CD14-positive monocyte (primary cell): ENCODE results near the gene UNC5A. TPM values are rescaled to one million over a fixed set of nuclear protein-coding genes. Genes with fewer than 3 reads are reported as not detected.

Experiments
- DNase-seq, 3 donors: peaks; one replicate each; pipeline ENCODE4 v3.0.0-alpha.2; 2011 to 2022
- H2AFZ ChIP-seq: 2 replicates; pipeline ENCODE4 v1.6.0; 2012; ENCODE audit warnings: mild to moderate bottlenecking, low read depth, low read length, inconsistent platforms; ENCODE audit not compliant: insufficient read depth, poor library complexity, severe bottlenecking
- H3K27ac ChIP-seq, 2 donors: 1 replicate in 1 of 2; 2 replicates in 1 of 2; pipeline ENCODE4 v1.5.1; 2012 to 2013; ENCODE audit warnings: low read length in 2 of 2, control low read depth in 1 of 2, inconsistent platforms in 1 of 2, low read depth in 1 of 2, mild to moderate bottlenecking in 1 of 2
- H3K27me3 ChIP-seq, 2 donors: one replicate each; pipeline versions ENCODE4 v1.6.0 to v1.6.1; 2011 to 2013; ENCODE audit warnings: low read length in 2 of 2; ENCODE audit not compliant: control insufficient read depth in 2 of 2, insufficient read depth in 2 of 2
- H3K36me3 ChIP-seq, 2 donors: replicated peaks in 1 of 2; 1 replicate in 1 of 2; 2 replicates in 1 of 2; pipeline versions ENCODE4 v1.5.1 to v1.6.1; 2012 to 2013; ENCODE audit warnings: low read length in 2 of 2, control low read depth in 1 of 2, inconsistent platforms in 1 of 2, mild to moderate bottlenecking in 1 of 2; ENCODE audit not compliant: insufficient read depth in 2 of 2, control insufficient read depth in 1 of 2
- H3K4me1 ChIP-seq, 2 donors: 1 replicate in 1 of 2; 2 replicates in 1 of 2; pipeline versions ENCODE4 v1.5.1 to v1.6.1; 2012 to 2013; ENCODE audit warnings: low read length in 2 of 2, control low read depth in 1 of 2, inconsistent platforms in 1 of 2, mild to moderate bottlenecking in 1 of 2, moderate library complexity in 1 of 2; ENCODE audit not compliant: insufficient read depth in 2 of 2, control insufficient read depth in 1 of 2
- H3K4me2 ChIP-seq: replicated peaks from 2 replicates; pipeline ENCODE3; 2012; ENCODE audit warnings: low read length, moderate library complexity, mild to moderate bottlenecking; ENCODE audit not compliant: poor library complexity, severe bottlenecking; ENCODE audit errors: extremely low read depth
- H3K4me3 ChIP-seq, 3 experiments: fragments of 200-600 bp in 1 of 3; sonication (generic) in 1 of 3; replicated peaks in 1 of 3; 1 replicate in 2 of 3; 2 replicates in 1 of 3; pipeline ENCODE4 v1.5.1; 2011 to 2013; ENCODE audit warnings: low read length in 3 of 3, mild to moderate bottlenecking in 3 of 3, control low read depth in 2 of 3, low read depth in 2 of 3, inconsistent platforms in 1 of 3, moderate library complexity in 1 of 3
- H3K79me2 ChIP-seq: 2 replicates; pipeline ENCODE4 v1.6.0; 2012; ENCODE audit warnings: mild to moderate bottlenecking, control low read depth, inconsistent platforms, low read length, moderate library complexity; ENCODE audit not compliant: insufficient read depth
- H3K9ac ChIP-seq: 2 replicates; pipeline ENCODE4 v1.6.0; 2017; ENCODE audit warnings: low read length, mild to moderate bottlenecking; ENCODE audit not compliant: insufficient read depth, poor library complexity, severe bottlenecking
- H3K9me3 ChIP-seq, 2 donors: replicated peaks in 1 of 2; 1 replicate in 1 of 2; 2 replicates in 1 of 2; pipeline versions ENCODE4 v1.5.1 to v1.6.1; 2012 to 2013; ENCODE audit warnings: low read length in 2 of 2, control low read depth in 1 of 2; ENCODE audit not compliant: control insufficient read depth in 1 of 2, insufficient read depth in 1 of 2
- H4K20me1 ChIP-seq: 2 replicates; pipeline ENCODE4 v1.6.0; 2012; ENCODE audit warnings: mild to moderate bottlenecking, low read length, control low read depth, moderate library complexity; ENCODE audit not compliant: insufficient read depth
- H3K27ac Mint-ChIP-seq, 7 donors: one replicate each; pipeline ENCODE4 v1.8.0; 2020; ENCODE audit warnings: mild to moderate bottlenecking in 7 of 7, mixed read lengths in 7 of 7, moderate library complexity in 6 of 7, inconsistent platforms in 2 of 7
- H3K27me3 Mint-ChIP-seq, 3 donors: one replicate each; pipeline ENCODE4 v1.8.0; 2021 to 2022; ENCODE audit warnings: low read depth in 3 of 3, mild to moderate bottlenecking in 3 of 3, mixed read lengths in 3 of 3, moderate library complexity in 3 of 3, inconsistent platforms in 1 of 3
- H3K36me3 Mint-ChIP-seq, 2 donors: one replicate each; pipeline ENCODE4 v1.8.0; 2020; ENCODE audit warnings: mixed read lengths in 2 of 2, inconsistent platforms in 1 of 2, mild to moderate bottlenecking in 1 of 2
- H3K4me1 Mint-ChIP-seq: one replicate; pipeline ENCODE4 v1.8.0; 2020; ENCODE audit warnings: mild to moderate bottlenecking, mixed read lengths
- H3K4me3 Mint-ChIP-seq, 2 donors: one replicate each; pipeline ENCODE4 v1.8.0; 2020; ENCODE audit warnings: mild to moderate bottlenecking in 2 of 2, mixed read lengths in 2 of 2, moderate library complexity in 1 of 2
- H3K9me3 Mint-ChIP-seq, 7 donors: one replicate each; pipeline ENCODE4 v1.8.0; 2020 to 2022; ENCODE audit warnings: mixed read lengths in 7 of 7, mild to moderate bottlenecking in 6 of 7, moderate library complexity in 6 of 7, inconsistent platforms in 2 of 7
- WGBS: methylation state at CpG from one replicate; pipeline ENCODE4 v1.1.5; 2013; ENCODE audit warnings: missing lambda C conversion rate; ENCODE audit not compliant: insufficient coverage; 5-methylcytosine and 5-hydroxymethylcytosine counted together
- intact Hi-C, 2 donors: fragments of 100-400 bp; cut with micrococcal nuclease; formaldehyde crosslinking; loops; one replicate each; pipeline versions ENCODE4 v1.15.0 to v1.15.1; 2023
- polyA plus RNA-seq, 3 donors: library from polyadenylated mRNA; depleted of rRNA in 1 of 3; unstranded in 2 of 3; stranded (reverse) in 1 of 3; fragments of 300-500 nt in 2 of 3; fragments of >200 nt in 1 of 3; fragmentation: Illumina TruSeq in 2 of 3; gene quantifications; 1 replicate in 2 of 3; 2 replicates in 1 of 3; pipeline ENCODE4 v1.2.3, GENCODE V29; 2012 to 2021
- TF ChIP-seq, protein P1 (sequence below): fragments of 200-600 bp; IDR thresholded peaks from one replicate; pipeline ENCODE4 v1.8.0; 2022; ENCODE audit warnings: antibody characterized with exemption, mild to moderate bottlenecking

UNC5A gene
- polyA plus RNA-seq, 3 donors: 0.03 to 0.07 TPM; not detected in 1

DNA sequence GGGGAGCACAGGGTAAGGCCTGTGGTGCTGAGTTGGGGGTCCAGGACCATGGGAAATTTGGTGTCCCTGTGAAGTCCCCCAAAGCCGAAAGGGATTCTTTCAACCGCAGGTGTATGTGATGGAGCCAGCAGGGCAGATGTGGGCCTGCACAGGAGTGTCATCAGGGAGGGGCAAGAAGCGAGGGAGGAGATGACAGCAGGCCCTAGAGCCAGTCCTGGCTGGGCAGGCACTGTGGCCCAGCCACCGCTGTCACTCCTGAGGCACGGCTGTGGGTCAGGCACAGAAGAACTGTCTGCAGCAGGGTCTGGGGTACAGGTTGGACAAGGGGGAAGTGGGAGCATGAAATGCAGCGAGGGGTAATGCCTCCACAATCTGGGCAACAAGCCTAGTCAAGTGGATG, 83.9 kb downstream of the UNC5A start:
- H3K27ac Mint-ChIP-seq: peak overlapping the region; percentile 89 to 98 (median 97)

DNA sequence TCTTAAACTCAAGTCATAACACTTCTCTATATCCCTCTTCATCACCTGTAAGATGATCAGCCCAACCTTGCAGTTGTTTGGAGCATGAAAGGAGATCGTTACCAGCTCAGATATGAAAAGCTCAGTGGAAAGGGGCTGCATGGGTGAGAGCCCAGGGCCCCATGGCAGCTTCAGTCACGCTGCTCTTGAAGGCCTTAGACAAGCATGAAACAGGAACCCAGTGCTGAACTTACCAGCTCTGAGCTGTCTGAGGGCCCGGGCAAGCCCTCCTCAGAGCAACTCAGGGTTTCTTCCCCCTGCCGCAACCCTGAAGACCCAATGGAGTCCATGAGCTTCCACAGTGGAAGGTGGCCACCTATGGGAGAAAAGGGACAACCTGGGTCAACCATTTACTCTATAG, 85.5 kb downstream of the UNC5A start:
- Mint-ChIP-seq H3K4me3 (peak overlapping the region; percentile 88 to 92), H3K27ac (peak overlapping the region; percentile 89 to 98 (median 97)), H3K4me1 (peaks cover 96% of the 10 kb centered on the region), H3K9me3 (peaks cover 0 to 2% (median 0%) of the 10 kb centered on the region in 7 donors), H3K27me3 (peaks cover 0 to 2% (median 0%) of the 10 kb centered on the region in 3 donors), H3K36me3 (peaks cover 52 to 65% of the 10 kb centered on the region in 2 donors)
- 29% methylated on average over 4 of the region's 4 CpGs for WGBS
- Histone ChIP-seq H2AFZ (no peak overlapping the region), H3K27me3 (no peaks in the 10 kb centered on the region), H3K79me2 (peaks cover 94% of the 10 kb centered on the region), H3K4me2 (peak overlapping the region; percentile 94), H3K4me1 (peaks cover 88 to 97% of the 10 kb centered on the region in 2 donors), H3K9ac (peak overlapping the region; percentile 53), H3K36me3 (peaks cover 29 to 35% of the 10 kb centered on the region in 2 donors), H3K27ac (peak overlapping the region; percentile 84 to 88), H4K20me1 (peaks cover 30% of the 10 kb centered on the region), H3K9me3 (no peaks in the 10 kb centered on the region), H3K4me3 (peak overlapping the region; percentile 63 to 82 (median 70))
- DNase-seq: peak in 2 of 3 donors; percentile 40 to 54
- intact Hi-C loops: loop anchor here (5.0 to 10.0 kb wide), 3 partner anchors 101 to 351 kb away; partner anchors contain the start of genes CDHR2 (in 1 of the 2) and UIMC1 (in 1 of the 2)
- TF ChIP-seq, protein P1, sequence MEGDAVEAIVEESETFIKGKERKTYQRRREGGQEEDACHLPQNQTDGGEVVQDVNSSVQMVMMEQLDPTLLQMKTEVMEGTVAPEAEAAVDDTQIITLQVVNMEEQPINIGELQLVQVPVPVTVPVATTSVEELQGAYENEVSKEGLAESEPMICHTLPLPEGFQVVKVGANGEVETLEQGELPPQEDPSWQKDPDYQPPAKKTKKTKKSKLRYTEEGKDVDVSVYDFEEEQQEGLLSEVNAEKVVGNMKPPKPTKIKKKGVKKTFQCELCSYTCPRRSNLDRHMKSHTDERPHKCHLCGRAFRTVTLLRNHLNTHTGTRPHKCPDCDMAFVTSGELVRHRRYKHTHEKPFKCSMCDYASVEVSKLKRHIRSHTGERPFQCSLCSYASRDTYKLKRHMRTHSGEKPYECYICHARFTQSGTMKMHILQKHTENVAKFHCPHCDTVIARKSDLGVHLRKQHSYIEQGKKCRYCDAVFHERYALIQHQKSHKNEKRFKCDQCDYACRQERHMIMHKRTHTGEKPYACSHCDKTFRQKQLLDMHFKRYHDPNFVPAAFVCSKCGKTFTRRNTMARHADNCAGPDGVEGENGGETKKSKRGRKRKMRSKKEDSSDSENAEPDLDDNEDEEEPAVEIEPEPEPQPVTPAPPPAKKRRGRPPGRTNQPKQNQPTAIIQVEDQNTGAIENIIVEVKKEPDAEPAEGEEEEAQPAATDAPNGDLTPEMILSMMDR: no peak

More for the DNA sequence above, 83.9 kb downstream of the UNC5A start:
- peak overlapping the region; percentile 11 for H3K9ac ChIP-seq
- peak overlapping the region; percentile 57 to 79 for H3K27ac ChIP-seq
- Mint-ChIP-seq H3K36me3 (peaks cover 67 to 78% of the 10 kb centered on the region in 2 donors), H3K27me3 (peaks cover 0 to 2% (median 0%) of the 10 kb centered on the region in 3 donors), H3K4me1 (peaks cover 83% of the 10 kb centered on the region), H3K4me3 (peak overlapping the region; percentile 2 to 92), H3K9me3 (peaks cover 0 to 2% (median 0%) of the 10 kb centered on the region in 7 donors)
- TF ChIP-seq, protein P1: no peak
- H3K36me3 ChIP-seq: peaks cover 44 to 51% of the 10 kb centered on the region in 2 donors
- no peak overlapping the region for H2AFZ ChIP-seq
- intact Hi-C loops: loop anchor here (5.0 to 10.0 kb wide), 3 partner anchors 33 to 349 kb away; partner anchors contain the start of genes CDHR2 (in 1 of the 2) and UIMC1 (in 1 of the 2)
- peak overlapping the region in 1 of 3 experiments; percentile 57 for H3K4me3 ChIP-seq
- H3K9me3 ChIP-seq: no peaks in the 10 kb centered on the region
- H3K79me2 ChIP-seq: peaks cover 94% of the 10 kb centered on the region
- no peaks in the 10 kb centered on the region for H3K27me3 ChIP-seq
- peaks cover 45% of the 10 kb centered on the region for H4K20me1 ChIP-seq
- peak overlapping the region; percentile 60 for H3K4me2 ChIP-seq
- 86% methylated on average over 6 of the region's 6 CpGs for WGBS
- H3K4me1 ChIP-seq: peaks cover 73 to 82% of the 10 kb centered on the region in 2 donors
- DNase-seq: no peak
